H9 (cell line): ENCODE measurements around the gene TXNDC11. TPM values are rescaled to one million over a fixed set of nuclear protein-coding genes. Genes with fewer than 3 reads are reported as not detected.
A peak's percentile ranks its signal among the peaks of the same experiment; 100 is the strongest.

Experiments used
- DNase-seq: peaks from one replicate; pipeline ENCODE4 v3.0.0-alpha.2; 2017
- H2AFZ ChIP-seq: one replicate; pipeline ENCODE4 v1.6.1; 2013; ENCODE audit warnings: mild to moderate bottlenecking, low read length, control low read depth, moderate library complexity
- H2AK5ac ChIP-seq: 2 replicates; pipeline ENCODE4 v1.6.1; 2013; ENCODE audit warnings: low read length, control low read depth, mixed read lengths; ENCODE audit not compliant: insufficient read length
- H2BK120ac ChIP-seq: one replicate; pipeline ENCODE4 v1.6.1; 2013; ENCODE audit warnings: low read depth, mild to moderate bottlenecking, low read length, control low read depth, inconsistent platforms; ENCODE audit not compliant: poor library complexity, severe bottlenecking
- H2BK12ac ChIP-seq: 2 replicates; pipeline ENCODE4 v1.6.1; 2013; ENCODE audit warnings: low read length, control low read depth, mixed read lengths, low read depth; ENCODE audit not compliant: insufficient read length
- H2BK15ac ChIP-seq: 2 replicates; pipeline ENCODE4 v1.6.1; 2013; ENCODE audit warnings: low read depth, low read length, control low read depth
- H2BK20ac ChIP-seq: one replicate; pipeline ENCODE4 v1.6.1; 2013; ENCODE audit warnings: low read depth, mild to moderate bottlenecking, low read length, control low read depth, inconsistent platforms; ENCODE audit not compliant: poor library complexity, severe bottlenecking
- H2BK5ac ChIP-seq: 2 replicates; pipeline ENCODE4 v1.6.1; 2013; ENCODE audit warnings: low read length, control low read depth, mixed read lengths; ENCODE audit not compliant: insufficient read length
- H3K14ac ChIP-seq: 2 replicates; pipeline ENCODE4 v1.6.1; 2013; ENCODE audit warnings: low read length, control low read depth; ENCODE audit not compliant: insufficient read depth
- H3K18ac ChIP-seq: 2 replicates; pipeline ENCODE4 v1.6.1; 2013; ENCODE audit warnings: low read depth, mild to moderate bottlenecking, mixed read lengths, low read length, control low read depth; ENCODE audit not compliant: insufficient read length
- H3K23ac ChIP-seq: 2 replicates; pipeline ENCODE4 v1.6.1; 2013; ENCODE audit warnings: low read length, control low read depth, mixed read lengths, low read depth; ENCODE audit not compliant: insufficient read length
- H3K23me2 ChIP-seq: 2 replicates; pipeline ENCODE4 v1.6.1; 2013; ENCODE audit warnings: low read depth, mild to moderate bottlenecking, mixed read lengths, low read length, control low read depth; ENCODE audit not compliant: insufficient read length, poor library complexity, severe bottlenecking
- H3K27ac ChIP-seq: 2 replicates; pipeline ENCODE4 v1.5.1; 2013; ENCODE audit warnings: low read length, control low read depth, mixed read lengths, low read depth; ENCODE audit not compliant: insufficient read length
- H3K27me3 ChIP-seq: 2 replicates; pipeline ENCODE4 v1.6.1; 2013; ENCODE audit warnings: low read length, control low read depth, inconsistent platforms; ENCODE audit not compliant: insufficient read depth
- H3K4ac ChIP-seq: 2 replicates; pipeline ENCODE4 v1.6.1; 2013; ENCODE audit warnings: low read depth, mild to moderate bottlenecking, control low read depth, inconsistent platforms, low read length, moderate library complexity
- H3K4me1 ChIP-seq: 2 replicates; pipeline ENCODE4 v1.6.1; 2013; ENCODE audit warnings: low read length, control low read depth, inconsistent platforms; ENCODE audit not compliant: insufficient read depth
- H3K4me2 ChIP-seq: 2 replicates; pipeline ENCODE4 v1.6.1; 2013; ENCODE audit warnings: low read length, control low read depth, mixed read lengths; ENCODE audit not compliant: insufficient read length, insufficient read depth
- H3K56ac ChIP-seq: 2 replicates; pipeline ENCODE4 v1.6.1; 2013; ENCODE audit warnings: low read depth, mild to moderate bottlenecking, mixed read lengths, low read length, control low read depth; ENCODE audit not compliant: insufficient read length
- H3K79me1 ChIP-seq: 2 replicates; pipeline ENCODE4 v1.6.1; 2013; ENCODE audit warnings: low read depth, mild to moderate bottlenecking, moderate library complexity, low read length, control low read depth, inconsistent platforms; ENCODE audit not compliant: insufficient read depth, poor library complexity, severe bottlenecking
- H3K79me2 ChIP-seq: 2 replicates; pipeline ENCODE4 v1.6.1; 2013; ENCODE audit warnings: low read length, control low read depth, inconsistent platforms; ENCODE audit not compliant: insufficient read depth
- H3K9ac ChIP-seq: 2 replicates; pipeline ENCODE4 v1.6.1; 2013; ENCODE audit warnings: low read length, control low read depth, mixed read lengths; ENCODE audit not compliant: insufficient read length; ENCODE audit errors: extremely low read depth
- H3K9me3 ChIP-seq: one replicate; pipeline ENCODE4 v1.6.1; 2013; ENCODE audit warnings: low read depth, low read length, inconsistent platforms; ENCODE audit not compliant: control insufficient read depth
- H3T11ph ChIP-seq: one replicate; pipeline ENCODE4 v1.6.1; 2013; ENCODE audit warnings: mild to moderate bottlenecking, low read length, control low read depth, inconsistent platforms
- H4K20me1 ChIP-seq: one replicate; pipeline ENCODE4 v1.6.1; 2013; ENCODE audit not compliant: control insufficient read depth, insufficient read length, insufficient read depth
- H4K5ac ChIP-seq: 2 replicates; pipeline ENCODE4 v1.6.1; 2013; ENCODE audit warnings: low read depth, mild to moderate bottlenecking, mixed read lengths, low read length, control low read depth; ENCODE audit not compliant: insufficient read length
- H4K8ac ChIP-seq: replicated peaks from 2 replicates; pipeline ENCODE4 v1.6.1; 2013; ENCODE audit warnings: low read length, control low read depth, mixed read lengths, low read depth; ENCODE audit not compliant: insufficient read length
- H4K91ac ChIP-seq: 2 replicates; pipeline ENCODE4 v1.6.1; 2013; ENCODE audit warnings: low read depth, mild to moderate bottlenecking, moderate library complexity, mixed read lengths, low read length, control low read depth; ENCODE audit not compliant: insufficient read length
- H3K27ac Mint-ChIP-seq, 3 experiments: 2 replicates in 2 of 3; 3 replicates in 1 of 3; pipeline ENCODE4 v1.8.0; 2020 to 2021; ENCODE audit warnings: mixed read lengths in 3 of 3, mild to moderate bottlenecking in 1 of 3, moderate library complexity in 1 of 3
- H3K27me3 Mint-ChIP-seq: 2 replicates; pipeline ENCODE4 v1.8.0; 2021; ENCODE audit warnings: low read depth, mild to moderate bottlenecking, moderate library complexity, mixed read lengths
- H3K36me3 Mint-ChIP-seq, 3 experiments: 2 replicates in 2 of 3; 3 replicates in 1 of 3; pipeline ENCODE4 v1.8.0; 2020 to 2021; ENCODE audit warnings: low read depth in 3 of 3, mixed read lengths in 3 of 3; ENCODE audit not compliant: insufficient read depth in 1 of 3
- H3K4me1 Mint-ChIP-seq, 2 experiments: 2 replicates each; pipeline ENCODE4 v1.8.0; 2020; ENCODE audit warnings: mixed read lengths in 2 of 2
- H3K4me3 Mint-ChIP-seq, 2 experiments: 2 replicates in 1 of 2; 3 replicates in 1 of 2; pipeline ENCODE4 v1.8.0; 2020 to 2021; ENCODE audit warnings: mild to moderate bottlenecking in 2 of 2, mixed read lengths in 2 of 2, moderate library complexity in 1 of 2
- H3K9me3 Mint-ChIP-seq, 2 experiments: 2 replicates in 1 of 2; 3 replicates in 1 of 2; pipeline ENCODE4 v1.8.0; 2020; ENCODE audit warnings: mild to moderate bottlenecking in 2 of 2, mixed read lengths in 2 of 2, moderate library complexity in 1 of 2
- CTCF ChIP-seq: fragments of 200-600 bp; sonication (generic); conservative IDR thresholded peaks from 3 replicates; pipeline ENCODE4 v1.8.0; 2021; ENCODE audit warnings: antibody characterized with exemption, mild to moderate bottlenecking
- WGBS: extraction: QIAGEN DNeasy Blood & Tissue Kit; methylation state at CpG from one replicate; pipeline ENCODE4 v1.1.7; 2013; ENCODE audit warnings: missing lambda C conversion rate, low lambda C conversion rate, mixed read lengths; ENCODE audit not compliant: insufficient read length; ENCODE audit errors: extremely low coverage; 5-methylcytosine and 5-hydroxymethylcytosine counted together
- total RNA-seq: library from RNA; stranded (reverse); gene quantifications from 2 replicates; pipeline ENCODE4 v1.2.1, GENCODE V29; 2021

The TXNDC11 gene
- total RNA-seq, 1 experiment from 2014 or later: 12.2 TPM

GRCh38 chr16:11781773-11782172, 39.1 kb upstream of the TXNDC11 start:
- H3K56ac ChIP-seq: no peak overlapping the region
- H2BK12ac ChIP-seq: no peak overlapping the region
- H2AK5ac ChIP-seq: no peak overlapping the region
- H3K14ac ChIP-seq: no peak overlapping the region
- H2BK20ac ChIP-seq: no peak overlapping the region
- H3K4me2 ChIP-seq: no peak overlapping the region
- no peaks in the 10 kb centered on the region for H4K20me1 ChIP-seq
- Mint-ChIP-seq H3K4me3 (no peak overlapping the region), H3K36me3 (peaks cover 4 to 17% (median 12%) of the 10 kb centered on the region in 3 experiments; a peak in 6 of 7 replicates), H3K27me3 (no peaks in the 10 kb centered on the region), H3K27ac (peak overlapping the region in 2 of 3 experiments; percentile 32 to 89; a peak in 4 of 7 replicates), H3K9me3 (no peaks in the 10 kb centered on the region), H3K4me1 (peaks cover 0 to 15% of the 10 kb centered on the region in 2 experiments; a peak in 2 of 4 replicates)
- no peak overlapping the region for H2AFZ ChIP-seq
- no peak overlapping the region for H2BK5ac ChIP-seq
- no peaks in the 10 kb centered on the region for H3K23me2 ChIP-seq
- no peaks in the 10 kb centered on the region for H3K9me3 ChIP-seq
- no peak overlapping the region for H3K4ac ChIP-seq
- H2BK15ac ChIP-seq: no peak overlapping the region
- no peak overlapping the region for H3T11ph ChIP-seq
- no CpG with 5 or more reads among the region's 5 CpGs for WGBS
- H4K91ac ChIP-seq: no peak overlapping the region
- no peaks in the 10 kb centered on the region for H3K27me3 ChIP-seq
- H3K79me2 ChIP-seq: peaks cover 4% of the 10 kb centered on the region; the same call in 1 of the 2 replicates
- peaks cover 6% of the 10 kb centered on the region for H3K79me1 ChIP-seq
- no peak overlapping the region for H3K18ac ChIP-seq
- no peak overlapping the region for H3K27ac ChIP-seq
- no peak overlapping the region for H3K9ac ChIP-seq
- H2BK120ac ChIP-seq: no peak overlapping the region
- no peak for DNase-seq
- H3K4me1 ChIP-seq: peaks cover 5% of the 10 kb centered on the region; the same call in 1 of the 2 replicates
- no peak for TF ChIP-seq CTCF
- no peak overlapping the region for H4K8ac ChIP-seq
- no peak overlapping the region for H4K5ac ChIP-seq
- H3K23ac ChIP-seq: no peak overlapping the region
